Heart right ventricle (tissue), 16 donors: ENCODE results near the gene GANAB. TPM values are rescaled to one million over a fixed set of nuclear protein-coding genes. Genes with fewer than 3 reads are reported as not detected.

ENCODE experiments used
- ATAC-seq, 8 donors: fragments of 200-7000 bp; cut with Tn5 transposase; one replicate each; pipeline ENCODE4 v1.9.1; 2020; ENCODE audit warnings: mild to moderate bottlenecking in 8 of 8, moderate library complexity in 8 of 8, moderate number of reproducible peaks in 1 of 8
- DNase-seq, 2 donors: peaks; one replicate each; pipeline ENCODE4 v3.0.0-alpha.2; 2020
- H3K27ac ChIP-seq, 10 donors: fragments of 200-600 bp; sonication (generic) in 2 of 10; one replicate each; pipeline versions ENCODE4 v1.5.0 to v1.8.0; 2020 to 2022; ENCODE audit warnings: mild to moderate bottlenecking in 3 of 10
- H3K27me3 ChIP-seq, 7 donors: fragments of 200-600 bp; one replicate each; pipeline ENCODE4 v1.8.0; 2021 to 2022; ENCODE audit warnings: mild to moderate bottlenecking in 2 of 7
- H3K36me3 ChIP-seq, 9 donors: fragments of 200-600 bp; sonication (generic) in 1 of 9; one replicate each; pipeline versions ENCODE4 v1.5.0 to v1.8.0; 2020 to 2022; ENCODE audit warnings: mild to moderate bottlenecking in 2 of 9
- H3K4me1 ChIP-seq, 9 donors: fragments of 200-600 bp; sonication (generic) in 1 of 9; one replicate each; pipeline versions ENCODE4 v1.5.0 to v1.8.0; 2020 to 2022; ENCODE audit warnings: mild to moderate bottlenecking in 4 of 9
- H3K4me3 ChIP-seq, 10 donors: fragments of 200-600 bp; sonication (generic) in 2 of 10; one replicate each; pipeline versions ENCODE4 v1.5.0 to v1.8.0; 2020 to 2022; ENCODE audit warnings: mild to moderate bottlenecking in 7 of 10, moderate library complexity in 2 of 10
- H3K9me3 ChIP-seq, 11 donors: fragments of 200-600 bp in 10 of 11; sonication (generic) in 2 of 11; one replicate each; pipeline versions ENCODE4 v1.5.0 to v1.8.0; 2013 to 2022; ENCODE audit warnings: mild to moderate bottlenecking in 2 of 11, control low read depth in 1 of 11, moderate library complexity in 1 of 11
- CTCF ChIP-seq, 9 donors: fragments of 200-600 bp; sonication (generic) in 2 of 9; IDR thresholded peaks; one replicate each; pipeline versions ENCODE4 v1.5.0 to v1.8.0; 2021 to 2022; ENCODE audit warnings: antibody characterized with exemption in 9 of 9, mild to moderate bottlenecking in 5 of 9, moderate library complexity in 1 of 9
- WGBS, 2 donors: extraction: QIAGEN DNeasy Blood & Tissue Kit; methylation state at CpG; one replicate each; pipeline ENCODE4 v1.1.7; 2013; ENCODE audit warnings: inconsistent platforms in 1 of 2; 5-methylcytosine and 5-hydroxymethylcytosine counted together
- intact Hi-C, 10 donors: fragments of 100-400 bp; cut with DNase I; formaldehyde crosslinking; loops; one replicate each; pipeline versions ENCODE4 v1.11.1 to v1.14.2; 2022
- polyA plus RNA-seq, 2 donors: library from polyadenylated mRNA; stranded (reverse); fragments of 200-250 nt; gene quantifications; one replicate each; pipeline ENCODE4 v1.2.3, GENCODE V29; 2013
- total RNA-seq, 10 donors: library from RNA; stranded (reverse); fragmentation: NEBNext Ultra II Directional in 3 of 10; extraction: Animal tissue kit (Norgen Biotek cat#: 25700) in 3 of 10; gene quantifications; one replicate each; pipeline versions ENCODE4 v1.2.1 to v1.2.4, GENCODE V29; 2021 to 2023
- donor health status: Arrhythmogenic right ventricular cardiomyopathy.
- donor health status: ischemic (EF 13 %, LVEDD 7.1; RV severe dilation, severe dysfunction).
- donor health status: healthy with polysubstance abuse.
- donor health status: DM: no; HTN: yes; CAD: no.
- donor health status: DM: no; HTN: no; CAD: no.
- donor health status: ischemic (EF 25% LVEDD 6.9; RV normal size, moderate dysfunction).
- donor health status: ischemic (EF 25% LVEDD 5.7; RV mildly dilated, moderate dysfunction).
- donor health status: healthy.
- donor health status: DM: yes; HTN: yes; CAD: no.
- donor health status: Ischemic cardiomyopathy.
- donor health status: ischemic (EF 35%, LVEDD 5.7; RV mildly dilated, moderate dysfunction).
- donor health status: nonischemic (EF 11% LVEDD 7.7; RV severe dilation, severe dysfunction).
- donor health status: DM: yes; HTN: yes; CAD: no.
- donor health status: PGD.
- donor health status: ischemic (EF 29% LVEDD 5.4; RV normal size, mild dysfunction).
- donor health status: nonischemic (EF 23%, LVEDD 6.1; RV moderate dilation, normal function).

GANAB gene
- total and polyA plus RNA-seq, 12 donors: 53.2 to 148 (median 92.3) TPM

GRCh38 chr11:62580959-62581715 lies 65.3 kb downstream of the GANAB start:
- no peak for ATAC-seq
- TF ChIP-seq CTCF (IDR thresholded peaks at IDR 0.05): no peak
- intact Hi-C loops: no loop called here
- WGBS, 2 donors: 83 to 85% methylated on average over 18 of the region's 18 CpGs
- H3K4me1 ChIP-seq: peaks cover 0 to 25% (median 8%) of the 10 kb centered on the region in 9 donors
- H3K36me3 ChIP-seq: peaks cover 0 to 98% (median 15%) of the 10 kb centered on the region in 9 donors
- no peak overlapping the region for H3K4me3 ChIP-seq
- H3K27me3 ChIP-seq: no peaks in the 10 kb centered on the region
- no peaks in the 10 kb centered on the region for H3K9me3 ChIP-seq
- no peak overlapping the region for H3K27ac ChIP-seq
- no peak for DNase-seq

GRCh38 chr11:62579252-62579651 lies 67.2 kb downstream of the GANAB start:
- TF ChIP-seq CTCF (IDR thresholded peaks at IDR 0.05): no peak
- DNase-seq (no peak), ATAC-seq (no peak)
- H3K27ac ChIP-seq: peak overlapping the region in 3 of 10 donors; percentile 11 to 98 (median 92)
- H3K4me1 ChIP-seq: peaks cover 7 to 43% (median 25%) of the 10 kb centered on the region in 9 donors
- H3K36me3 ChIP-seq: peaks cover 0 to 87% (median 8%) of the 10 kb centered on the region in 9 donors
- intact Hi-C loops: loop anchor here in 1 of 10 donors (10.0 kb wide), 1 partner anchor 276 kb away; no protein-coding TSS in a partner anchor
- no peaks in the 10 kb centered on the region for H3K27me3 ChIP-seq
- H3K9me3 ChIP-seq: no peaks in the 10 kb centered on the region
- no peak overlapping the region for H3K4me3 ChIP-seq
- 87 to 95% methylated on average over 2 of the region's 2 CpGs for WGBS, 2 donors

GRCh38 chr11:62578541-62578940 lies 67.9 kb downstream of the GANAB start:
- Histone ChIP-seq H3K9me3 (no peaks in the 10 kb centered on the region), H3K4me1 (peaks cover 7 to 43% (median 25%) of the 10 kb centered on the region in 9 donors), H3K4me3 (no peak overlapping the region), H3K27ac (peak overlapping the region in 7 of 10 donors; percentile 68 to 98 (median 92)), H3K36me3 (peaks cover 0 to 80% (median 6%) of the 10 kb centered on the region in 9 donors), H3K27me3 (no peaks in the 10 kb centered on the region)
- no peak for DNase-seq
- TF ChIP-seq CTCF (IDR thresholded peaks at IDR 0.05): no peak
- WGBS, 2 donors: 96% methylated on average over 11 of the region's 11 CpGs
- intact Hi-C loops: loop anchor here in 1 of 10 donors (10.0 kb wide), 1 partner anchor 276 kb away; no protein-coding TSS in a partner anchor
- no peak for ATAC-seq

- DNase-seq (peak in 1 of 2 donors; percentile 83), ATAC-seq (peak in 7 of 8 donors; percentile 7 to 55 (median 24))
- peak overlapping the region in 6 of 10 donors; percentile 21 to 92 (median 48) for H3K4me3 ChIP-seq
- H3K36me3 ChIP-seq: peaks cover 0 to 72% (median 5%) of the 10 kb centered on the region in 9 donors
- TF ChIP-seq CTCF (IDR thresholded peaks at IDR 0.05): no peak
- H3K4me1 ChIP-seq: peaks cover 11 to 52% (median 34%) of the 10 kb centered on the region in 9 donors
- intact Hi-C loops: loop anchor here in 1 of 10 donors (10.0 kb wide), 1 partner anchor 278 kb away; no protein-coding TSS in a partner anchor
- H3K9me3 ChIP-seq: no peaks in the 10 kb centered on the region
- H3K27me3 ChIP-seq: no peaks in the 10 kb centered on the region
- peak overlapping the region; percentile 73 to 98 (median 92) for H3K27ac ChIP-seq
- 47 to 60% methylated on average over 12 of the region's 12 CpGs for WGBS, 2 donors
Measured at GRCh38 chr11:62577046-62577714, 69.2 kb downstream of the GANAB start.
